GM18519 (cell line): ENCODE results near the gene PI4K2A.
A peak's percentile ranks its signal among the peaks of the same experiment; 100 is the strongest.

Experiments
- ATAC-seq: cut with Tn5 transposase; IDR thresholded peaks from one replicate; pipeline ENCODE4 v1.9.1; 2021; ENCODE audit warnings: mild to moderate bottlenecking, moderate library complexity; ENCODE audit not compliant: unreplicated experiment, low FRiP score

Gene PI4K2A

DNA sequence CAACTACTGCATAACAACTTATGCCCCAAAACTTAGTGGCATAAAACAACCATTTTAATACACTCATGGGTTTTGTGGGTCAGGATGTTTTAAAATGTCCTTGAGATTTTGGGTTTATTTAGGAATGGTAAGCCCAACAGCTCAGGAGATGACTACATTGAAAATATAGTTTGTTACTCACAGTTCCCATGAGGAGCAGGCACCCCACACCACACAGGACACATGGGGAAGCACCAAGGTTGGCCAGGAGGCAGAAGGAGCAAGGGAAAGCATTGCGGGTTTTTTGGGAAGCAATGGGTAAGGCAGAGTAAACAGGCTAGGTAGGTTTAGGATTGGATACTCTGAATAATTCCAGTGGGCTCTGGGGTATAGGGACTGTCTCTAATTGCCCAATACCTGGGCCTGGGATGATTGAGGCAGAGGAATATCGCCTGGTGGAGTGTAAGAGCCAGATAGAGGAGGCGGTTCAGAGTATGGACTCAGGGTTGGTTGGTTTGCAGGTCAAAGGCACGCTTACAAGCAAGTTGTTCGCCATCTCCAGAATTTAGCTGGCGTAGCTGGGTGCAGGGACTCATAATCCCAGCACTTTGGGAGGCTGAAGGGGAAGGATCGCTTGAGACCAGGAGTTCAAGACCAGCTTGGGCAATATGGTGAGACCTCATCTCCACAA, 63.1 kb downstream of the PI4K2A start:
- no peak for ATAC-seq

DNA sequence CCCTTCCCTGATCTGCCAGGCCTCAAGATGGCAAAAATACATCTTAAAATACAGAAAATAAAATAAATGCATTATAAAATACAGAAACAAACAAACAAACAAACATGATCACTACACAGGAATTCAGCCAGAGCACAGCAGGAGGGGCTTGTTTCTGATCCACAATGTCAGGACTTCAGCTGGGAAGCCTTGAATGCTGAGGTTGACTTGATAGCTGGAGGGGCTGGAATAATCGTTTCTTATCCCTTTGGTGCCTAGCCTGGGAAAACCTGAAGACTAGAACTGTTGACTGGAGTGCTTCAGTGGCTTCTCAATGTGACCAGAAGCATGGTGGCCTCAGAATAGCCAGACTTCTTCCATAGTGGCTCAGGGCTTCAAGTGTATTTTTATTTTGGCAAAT, 63.9 kb downstream of the PI4K2A start:
- ATAC-seq, result no peak

DNA sequence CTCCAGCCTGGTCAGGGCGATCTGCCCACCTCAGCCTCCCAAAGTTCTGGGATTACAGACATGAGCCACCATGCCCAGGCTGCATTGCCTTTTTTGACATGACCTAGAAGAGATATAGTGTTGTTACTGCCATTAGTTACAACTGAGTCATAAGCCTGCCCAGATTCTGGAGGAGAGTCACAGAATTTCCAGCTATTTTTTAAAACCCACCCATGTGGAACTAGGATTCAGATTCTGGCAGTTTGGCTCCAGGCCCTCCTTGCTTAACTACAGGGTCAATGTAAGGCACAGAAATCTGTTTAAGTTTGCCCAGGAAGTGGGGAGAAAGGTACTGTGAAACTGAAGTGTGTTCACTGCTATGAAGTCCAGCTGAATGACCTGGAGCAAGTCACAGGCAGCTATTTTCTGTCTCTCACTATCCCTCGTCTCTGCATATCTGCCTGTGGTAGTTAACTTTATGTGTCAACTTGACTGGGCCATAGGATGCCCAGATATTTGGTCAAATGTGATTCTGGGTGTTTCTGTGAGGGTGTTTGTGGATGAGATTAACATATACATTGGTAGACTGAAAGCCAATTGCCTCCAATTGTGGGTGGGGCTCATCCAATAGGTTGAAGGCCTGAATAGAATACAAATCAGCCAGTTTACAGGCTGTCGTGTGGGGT, 64.7 kb downstream of the PI4K2A start:
- ATAC-seq, result no peak

DNA sequence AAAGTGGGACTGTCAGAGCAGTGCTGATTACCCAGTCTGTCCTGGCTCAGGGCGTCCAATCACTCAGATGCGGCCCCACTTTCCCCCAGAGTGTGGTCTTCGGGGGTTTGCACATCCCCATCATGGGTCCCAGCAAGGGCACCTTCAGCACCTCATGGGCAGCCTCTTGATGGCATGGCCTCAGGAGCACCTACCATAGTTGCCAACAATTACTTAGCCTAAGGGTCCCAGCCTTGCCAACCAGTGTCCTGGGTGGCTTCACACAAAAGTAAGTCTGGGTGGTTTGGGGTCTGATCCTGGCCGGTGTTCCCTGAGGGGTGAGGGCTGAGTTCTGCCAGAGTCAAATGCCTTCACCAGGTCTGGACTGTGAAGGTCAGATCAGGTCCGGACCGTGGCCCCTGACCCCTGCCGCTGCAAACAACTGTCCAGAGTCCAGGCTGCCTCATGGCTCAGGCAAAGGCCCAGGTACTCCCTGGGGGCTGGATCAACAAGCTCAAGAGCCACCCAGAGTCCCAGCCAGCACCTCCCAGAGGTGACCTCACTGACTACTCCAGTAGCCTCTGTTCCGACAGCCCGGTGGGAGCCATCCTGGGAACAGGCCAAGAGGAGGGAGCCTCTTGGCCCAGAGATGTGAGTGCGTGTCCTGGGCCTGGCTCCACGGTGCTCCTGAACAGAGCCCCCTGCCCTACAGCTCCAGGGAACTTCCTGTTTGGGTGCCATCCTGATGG, 66.8 kb downstream of the PI4K2A start:
- no peak for ATAC-seq

DNA sequence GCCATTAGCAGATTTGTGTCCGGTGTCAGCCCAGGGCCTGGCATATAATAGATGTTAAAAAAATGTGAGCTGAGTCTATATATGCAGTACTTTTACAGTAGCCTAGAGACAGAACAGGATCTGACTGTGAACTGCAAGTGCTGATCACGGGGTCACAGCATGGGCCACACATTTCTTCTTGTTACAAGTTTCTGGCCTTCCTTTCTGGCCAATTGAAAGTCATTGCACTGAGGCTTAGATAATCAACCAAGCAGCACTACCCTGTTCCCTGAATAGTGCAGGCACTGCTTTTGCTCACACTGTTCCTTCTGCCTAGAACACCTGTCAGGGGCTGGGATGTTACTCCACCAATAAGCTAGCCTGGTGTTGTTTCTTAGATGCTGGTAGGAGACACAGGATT, 67.7 kb downstream of the PI4K2A start:
- no peak for ATAC-seq

- no peak for ATAC-seq
Observed at GRCh38 chr10:97708976-97709946, 68.8 kb downstream of the PI4K2A start.

DNA sequence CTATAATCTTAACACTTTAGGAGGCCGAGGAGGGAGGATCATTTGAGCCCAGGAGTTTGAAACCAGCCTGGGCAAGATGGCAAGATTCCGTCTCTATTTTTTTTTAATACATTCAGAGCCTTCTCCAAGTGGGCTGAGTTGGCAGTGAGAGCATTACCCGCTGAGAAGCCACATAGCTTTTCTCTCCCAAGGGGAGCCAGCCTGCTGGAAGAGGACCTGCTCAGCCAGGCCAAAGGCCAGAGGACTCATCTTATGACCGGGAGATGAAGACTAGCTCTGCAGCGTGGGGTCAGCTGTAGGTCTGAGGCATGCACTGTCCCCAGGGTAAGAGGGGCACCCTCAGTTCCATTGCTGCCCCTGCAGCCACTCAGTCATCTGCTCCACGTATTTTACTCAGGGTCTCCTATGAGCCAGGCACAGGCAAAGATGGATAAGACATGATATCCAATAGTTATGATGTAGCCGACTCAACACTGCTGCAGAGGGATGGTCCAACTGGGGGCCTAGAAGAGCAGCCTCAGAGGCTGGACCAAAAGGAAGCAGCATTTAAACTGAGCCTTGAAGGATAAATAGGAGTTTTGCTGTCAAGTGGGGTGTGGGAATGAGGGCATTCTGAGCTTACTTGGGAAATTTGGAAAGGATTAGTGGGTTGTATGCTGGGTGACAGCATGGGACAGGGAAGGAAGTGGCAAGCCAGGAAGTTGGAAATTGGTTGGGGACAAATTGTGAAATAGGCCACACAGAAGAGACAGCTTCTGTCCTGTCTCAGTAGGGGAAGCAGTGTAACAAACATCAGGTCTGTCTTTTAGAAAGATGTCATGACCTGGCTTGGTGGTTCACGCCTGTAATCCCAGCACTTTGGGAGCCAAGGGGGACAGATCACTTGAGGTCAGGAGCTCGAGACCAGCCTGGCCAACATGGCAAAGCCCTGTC, 71.4 kb downstream of the PI4K2A start:
- ATAC-seq, result no peak

- ATAC-seq, result no peak
Observed at GRCh38 chr10:97713339-97713825, 72.9 kb downstream of the PI4K2A start, which contains the start of gene MARVELD1. Gene MARVELD1, plus strand, starts transcription at chr10:97713730. Its CDS starts 147 bp downstream, at chr10:97713877.

DNA sequence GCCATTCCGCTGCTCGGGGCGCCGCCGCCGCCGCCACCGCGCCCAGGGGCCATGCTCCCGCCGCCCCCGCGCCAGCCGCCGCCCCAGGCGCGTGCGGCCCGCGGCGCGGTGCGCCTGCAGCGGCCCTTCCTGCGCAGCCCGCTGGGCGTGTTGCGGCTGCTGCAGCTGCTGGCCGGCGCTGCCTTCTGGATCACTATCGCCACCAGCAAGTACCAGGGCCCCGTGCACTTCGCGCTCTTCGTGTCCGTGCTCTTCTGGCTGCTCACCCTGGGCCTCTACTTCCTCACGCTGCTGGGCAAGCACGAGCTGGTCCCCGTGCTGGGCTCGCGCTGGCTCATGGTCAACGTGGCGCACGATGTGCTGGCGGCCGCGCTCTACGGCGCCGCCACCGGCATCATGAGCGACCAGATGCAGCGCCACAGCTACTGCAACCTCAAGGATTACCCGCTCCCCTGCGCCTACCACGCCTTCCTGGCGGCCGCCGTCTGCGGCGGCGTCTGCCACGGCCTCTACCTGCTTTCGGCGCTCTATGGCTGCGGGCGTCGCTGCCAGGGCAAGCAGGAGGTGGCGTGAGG, 73.4 kb downstream of the PI4K2A start:
- ATAC-seq, result peak; percentile 52

DNA sequence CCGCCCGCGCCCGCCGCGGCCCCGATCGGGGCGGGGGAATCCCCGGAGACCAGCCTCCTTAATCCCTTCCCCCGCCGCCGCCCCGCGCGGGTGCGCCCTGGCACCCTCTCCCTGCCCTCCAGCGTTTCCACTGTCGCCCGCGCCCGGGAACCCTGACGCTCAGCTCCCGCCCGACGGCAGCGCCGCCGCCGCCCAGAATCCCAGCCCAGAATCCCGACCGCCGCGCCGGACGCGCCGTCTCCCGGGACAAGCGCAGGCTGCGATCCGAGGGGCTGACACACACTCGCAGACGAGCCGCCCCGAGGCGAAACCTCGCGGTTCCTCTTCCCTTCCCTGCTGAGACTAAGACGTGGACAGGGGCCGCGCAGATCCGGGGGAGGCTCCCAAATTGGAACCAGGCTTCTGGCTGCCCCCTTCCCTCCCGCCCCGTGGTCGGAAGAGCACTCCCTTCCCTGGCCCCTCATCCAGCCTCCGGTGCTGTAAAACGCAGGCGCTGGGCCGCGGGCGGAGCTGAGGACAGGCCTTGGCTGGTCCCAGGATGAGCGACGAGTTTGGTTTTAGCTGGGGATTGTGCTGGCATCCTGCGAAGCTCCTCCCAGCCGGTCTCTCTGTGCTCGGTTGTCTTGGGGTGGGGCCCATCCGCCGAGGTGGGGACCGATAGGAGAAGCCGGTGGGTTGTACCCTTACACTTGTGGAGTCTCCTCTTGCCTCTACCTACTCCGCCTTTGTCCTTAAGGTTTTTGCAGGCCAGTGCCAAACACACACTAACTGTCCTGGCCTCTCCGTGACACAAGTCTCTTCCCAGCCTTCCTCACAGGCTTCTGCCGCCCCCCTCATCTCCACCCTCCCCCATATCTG, 74.2 kb downstream of the PI4K2A start:
- ATAC-seq, result peak; percentile 20

GRCh38 chr10:97715259-97715874, 74.9 kb downstream of the PI4K2A start:
- ATAC-seq, result no peak

GRCh38 chr10:97717627-97718026, 77.2 kb downstream of the PI4K2A start:
- ATAC-seq, result no peak

- ATAC-seq, result no peak
Observed at GRCh38 chr10:97718178-97718577, 77.7 kb downstream of the PI4K2A start.

GRCh38 chr10:97718659-97719142, 78.2 kb downstream of the PI4K2A start:
- ATAC-seq, result no peak

- no peak for ATAC-seq
Observed at GRCh38 chr10:97719602-97720001, 79.1 kb downstream of the PI4K2A start.

DNA sequence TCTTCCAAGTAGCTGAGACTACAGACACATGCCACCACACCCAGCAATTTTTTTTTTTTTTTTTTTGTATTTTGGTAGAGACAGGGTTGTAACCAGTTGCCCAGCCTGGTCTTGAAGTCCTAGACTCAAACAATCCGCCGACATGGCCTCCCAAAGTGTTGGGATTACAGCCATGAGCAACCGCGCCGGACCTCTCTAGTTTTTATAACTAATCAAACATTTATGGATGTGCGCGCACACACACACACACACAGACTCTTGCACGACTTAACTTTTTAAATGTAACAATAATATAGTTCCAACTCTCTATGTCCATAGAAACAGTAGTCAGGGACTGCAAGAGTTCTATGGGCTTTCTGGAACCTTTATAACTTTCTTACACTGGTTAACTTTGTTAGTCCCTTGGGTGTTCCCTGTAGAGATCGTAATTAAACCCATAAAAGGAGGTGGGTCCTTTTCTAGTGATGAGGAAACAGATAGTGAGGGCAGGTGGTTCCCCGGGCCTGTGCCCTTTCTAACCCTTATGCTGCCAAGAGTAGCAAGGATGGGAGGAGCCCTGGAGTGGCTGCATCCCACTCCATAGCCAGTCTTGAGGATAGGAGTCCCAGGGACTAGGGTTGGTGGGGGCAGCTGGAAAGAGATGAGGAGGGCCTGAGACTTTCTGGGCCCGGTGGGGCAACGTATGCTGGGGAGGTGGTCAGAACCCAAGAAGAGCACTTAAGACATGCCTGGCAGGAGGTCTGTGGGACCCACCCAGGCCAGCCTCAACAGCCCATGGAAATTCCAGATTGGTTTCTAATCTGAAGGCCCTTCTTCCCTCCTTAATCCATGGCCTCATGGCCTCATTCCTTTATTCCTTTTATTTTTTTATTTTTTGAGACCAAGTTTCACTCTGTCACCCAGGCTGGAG, 81.7 kb downstream of the PI4K2A start:
- no peak for ATAC-seq
